ENCODE results near the gene TUBB. TPM values are rescaled to one million over a fixed set of nuclear protein-coding genes. Genes with fewer than 3 reads are reported as not detected.

Gene TUBB
- total and polyA plus RNA-seq, 12 donors = 90.3 to 473 (median 214) TPM

- no peaks in the 10 kb centered on the region for H3K9me3 ChIP-seq (replicated peaks in 1 of 3)
- no peaks in the 10 kb centered on the region for H3K27me3 ChIP-seq
- no peak overlapping the region for H3K4me3 ChIP-seq
- DNase-seq = no peak
- TF ChIP-seq CTCF (IDR thresholded peaks at IDR 0.05) = no peak
- no peak for TF ChIP-seq POLR2A (IDR thresholded peaks at IDR 0.05)
- H3K4me1 ChIP-seq (replicated peaks in 1 of 2) = no peaks in the 10 kb centered on the region
- no peak overlapping the region for H3K27ac ChIP-seq
- H3K36me3 ChIP-seq (replicated peaks in 1 of 2) = peaks cover 0 to 66% of the 10 kb centered on the region in 2 donors
- 97 to 100% (median 97%) methylated on average over 2 of the region's 2 CpGs for WGBS, 4 donors
- intact Hi-C loops (cut with DNase I) = no loop called here
Measured at GRCh38 chr6:30709101-30709868, 10.9 kb upstream of the TUBB start.

GRCh38 chr6:30711758-30712380 lies 8.3 kb upstream of the TUBB start:
- Histone ChIP-seq H3K36me3 (replicated peaks in 1 of 2) (peaks cover 0 to 63% of the 10 kb centered on the region in 2 donors), H3K27me3 (no peaks in the 10 kb centered on the region)

GRCh38 chr6:30712441-30712945 lies 7.7 kb upstream of the TUBB start:
- WGBS, 4 donors = 90 to 92% (median 91%) methylated on average over 7 of the region's 7 CpGs
- no peak for TF ChIP-seq POLR2A (IDR thresholded peaks at IDR 0.05)
- Histone ChIP-seq H3K27me3 (no peaks in the 10 kb centered on the region), H3K4me3 (no peak overlapping the region), H3K27ac (no peak overlapping the region), H3K9me3 (replicated peaks in 1 of 3) (no peaks in the 10 kb centered on the region), H3K4me1 (replicated peaks in 1 of 2) (peaks cover 0 to 9% of the 10 kb centered on the region in 2 donors), H3K36me3 (replicated peaks in 1 of 2) (peaks cover 0 to 57% of the 10 kb centered on the region in 2 donors)
- no peak for DNase-seq
- intact Hi-C loops (cut with DNase I) = no loop called here

More at GRCh38 chr6:30711758-30712380, 8.3 kb upstream of the TUBB start:
- Histone ChIP-seq H3K4me3 (no peak overlapping the region), H3K9me3 (replicated peaks in 1 of 3) (no peaks in the 10 kb centered on the region), H3K4me1 (replicated peaks in 1 of 2) (peaks cover 0 to 9% of the 10 kb centered on the region in 2 donors), H3K27ac (no peak overlapping the region)
- DNase-seq = no peak
- WGBS, 4 donors = 80 to 100% (median 87%) methylated on average over 1 of the region's 1 CpG
- TF ChIP-seq POLR2A (IDR thresholded peaks at IDR 0.05) (no peak), CTCF (IDR thresholded peaks at IDR 0.05) (no peak)
- intact Hi-C loops (cut with DNase I) = no loop called here

GRCh38 chr6:30714263-30714662 lies 5.9 kb upstream of the TUBB start:
- 95 to 100% (median 98%) methylated on average over 1 of the region's 1 CpG for WGBS, 4 donors
- no peak for DNase-seq
- H3K27ac ChIP-seq = no peak overlapping the region
- TF ChIP-seq CTCF (IDR thresholded peaks at IDR 0.05) = no peak
- TF ChIP-seq POLR2A (IDR thresholded peaks at IDR 0.05) = no peak
- peaks cover 0 to 43% of the 10 kb centered on the region in 2 donors for H3K36me3 ChIP-seq (replicated peaks in 1 of 2)
- H3K27me3 ChIP-seq = no peaks in the 10 kb centered on the region
- no peak overlapping the region for H3K4me3 ChIP-seq
- H3K9me3 ChIP-seq (replicated peaks in 1 of 3) = no peaks in the 10 kb centered on the region
- intact Hi-C loops (cut with DNase I) = no loop called here
- H3K4me1 ChIP-seq (replicated peaks in 1 of 2) = peaks cover 6 to 23% of the 10 kb centered on the region in 2 donors
